Panc1 (cell line): Measurements from ENCODE around the gene SKIC2.
"Not testable (repeated sequence)": the region's sequence is repeated elsewhere in the genome, so short reads cannot be mapped to it uniquely, and the experiment has no call there.

Source experiments
- CTCF ChIP-seq: fragments of 450-650 bp; IDR thresholded peaks from 2 replicates; pipeline ENCODE4 v1.5.1; 2017; ENCODE audit warnings: mild to moderate bottlenecking
- POLR2AphosphoS5 ChIP-seq: IDR thresholded peaks from 2 replicates; pipeline ENCODE4 v1.6.1; 2012; ENCODE audit warnings: mild to moderate bottlenecking, low read depth, low read length, moderate library complexity
- REST ChIP-seq, 2 experiments: IDR thresholded peaks; 2 replicates each; pipeline ENCODE4 v1.6.1; 2011 to 2012; ENCODE audit warnings: low read depth in 2 of 2, control low read depth in 1 of 2, low read length in 1 of 2, mild to moderate bottlenecking in 1 of 2, moderate library complexity in 1 of 2; ENCODE audit not compliant: insufficient read depth in 1 of 2

- not testable (repeated sequence) for TF ChIP-seq CTCF; REST (IDR thresholded peaks at IDR 0.05; ENCODE audit: insufficient read depth in 1 of 2, low read depth in 2 of 2, low read length in 1 of 2); POLR2AphosphoS5
Observed at GRCh38 chr6:32005538-32005880, 46.5 kb downstream of the SKIC2 start.
